DND-41 (cell line): Measurements from ENCODE around the gene NCAM2.

Experiments
- ATAC-seq: fragments of 200-7000 bp; cut with Tn5 transposase; 3 replicates; pipeline ENCODE4 v1.9.1; 2021; ENCODE audit warnings: low read depth; ENCODE audit not compliant: insufficient read depth
- DNase-seq: peaks from one replicate; pipeline ENCODE4 v3.0.0-alpha.2; 2020
- H2AFZ ChIP-seq: 2 replicates; pipeline ENCODE4 v1.6.0; 2012; ENCODE audit warnings: low read depth, low read length
- H3K27ac ChIP-seq: 2 replicates; pipeline ENCODE4 v1.5.1; 2012; ENCODE audit warnings: low read length, inconsistent platforms
- H3K27me3 ChIP-seq: fragments of 200-600 bp; sonication (generic); 2 replicates; pipeline ENCODE4 v1.6.0; 2012; ENCODE audit warnings: low read length, mild to moderate bottlenecking, inconsistent platforms; ENCODE audit not compliant: insufficient read depth, poor library complexity
- H3K36me3 ChIP-seq: 2 replicates; pipeline ENCODE4 v1.5.1; 2012; ENCODE audit warnings: low read length, inconsistent platforms; ENCODE audit not compliant: insufficient read depth
- H3K4me1 ChIP-seq: 2 replicates; pipeline ENCODE4 v1.5.1; 2012; ENCODE audit warnings: mild to moderate bottlenecking, low read length; ENCODE audit not compliant: insufficient read depth
- H3K4me2 ChIP-seq: 2 replicates; pipeline ENCODE4 v1.6.0; 2012; ENCODE audit warnings: mild to moderate bottlenecking, moderate library complexity, low read length, inconsistent platforms; ENCODE audit not compliant: insufficient read depth
- H3K4me3 ChIP-seq, 2 experiments: fragments of 200-600 bp in 1 of 2; shearing (Covaris generic) in 1 of 2; 2 replicates each; pipeline ENCODE4 v1.5.1; 2012 to 2016; ENCODE audit warnings: inconsistent platforms in 2 of 2, low read length in 2 of 2, mild to moderate bottlenecking in 2 of 2, low read depth in 1 of 2, moderate library complexity in 1 of 2
- H3K79me2 ChIP-seq: 2 replicates; pipeline ENCODE4 v1.6.0; 2012; ENCODE audit warnings: low read length, inconsistent platforms; ENCODE audit not compliant: insufficient read depth
- H3K9ac ChIP-seq: 2 replicates; pipeline ENCODE4 v1.6.0; 2012; ENCODE audit warnings: low read depth, mild to moderate bottlenecking, inconsistent platforms, low read length, moderate library complexity
- H3K9me3 ChIP-seq: 2 replicates; pipeline ENCODE4 v1.5.1; 2012; ENCODE audit warnings: low read length, moderate library complexity, mild to moderate bottlenecking, inconsistent platforms; ENCODE audit not compliant: insufficient read depth, severe bottlenecking
- H4K20me1 ChIP-seq: 2 replicates; pipeline ENCODE4 v1.6.0; 2012; ENCODE audit warnings: low read length; ENCODE audit not compliant: insufficient read depth
- EZH2 ChIP-seq: IDR thresholded peaks from 3 replicates; pipeline ENCODE4 v1.6.1; 2012; ENCODE audit warnings: borderline replicate concordance, low read depth, mild to moderate bottlenecking, moderate library complexity, low read length, inconsistent platforms; ENCODE audit not compliant: severe bottlenecking
- TF ChIP-seq, protein P1 (sequence below): IDR thresholded peaks from 2 replicates; pipeline ENCODE4 v1.5.1; 2012; ENCODE audit warnings: borderline replicate concordance, low read length, moderate library complexity, mild to moderate bottlenecking; ENCODE audit not compliant: poor library complexity, severe bottlenecking; ENCODE audit errors: extremely low read depth

The NCAM2 gene

DNA sequence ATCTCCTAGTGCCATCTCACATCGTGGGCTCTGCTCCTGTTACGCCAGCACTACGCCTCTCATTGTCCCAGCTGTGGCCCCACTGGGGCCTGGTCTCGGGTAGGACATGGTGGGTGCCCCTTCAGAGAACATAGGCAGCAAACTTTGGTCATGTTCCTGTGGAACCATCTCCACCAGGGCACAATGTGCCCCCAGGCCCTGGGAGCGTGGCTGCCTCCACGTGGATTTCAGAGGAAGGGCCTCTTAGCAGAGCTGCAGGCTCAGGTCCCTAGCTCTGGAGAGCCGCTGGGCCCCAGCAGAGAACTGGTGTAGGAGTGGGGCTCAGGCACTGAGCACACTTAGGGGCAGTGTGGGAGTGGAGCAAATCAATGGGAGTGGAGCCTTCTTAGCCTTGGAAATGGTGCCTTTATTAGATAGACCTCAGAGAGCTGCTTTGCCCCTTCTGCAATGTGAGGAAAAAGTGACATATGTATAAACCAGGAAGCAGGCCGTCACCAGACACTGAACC, 460.0 kb downstream of the NCAM2 start:
- Histone ChIP-seq H4K20me1 (no peaks in the 10 kb centered on the region), H3K9me3 (no peaks in the 10 kb centered on the region), H3K4me1 (no peaks in the 10 kb centered on the region), H3K27me3 (no peaks in the 10 kb centered on the region), H3K27ac (no peak overlapping the region), H2AFZ (no peak overlapping the region), H3K4me3 (no peak overlapping the region), H3K4me2 (no peak overlapping the region), H3K36me3 (no peaks in the 10 kb centered on the region), H3K9ac (no peak overlapping the region), H3K79me2 (no peaks in the 10 kb centered on the region)
- no peak for DNase-seq
- TF ChIP-seq EZH2, result no peak
- TF ChIP-seq, protein P1, sequence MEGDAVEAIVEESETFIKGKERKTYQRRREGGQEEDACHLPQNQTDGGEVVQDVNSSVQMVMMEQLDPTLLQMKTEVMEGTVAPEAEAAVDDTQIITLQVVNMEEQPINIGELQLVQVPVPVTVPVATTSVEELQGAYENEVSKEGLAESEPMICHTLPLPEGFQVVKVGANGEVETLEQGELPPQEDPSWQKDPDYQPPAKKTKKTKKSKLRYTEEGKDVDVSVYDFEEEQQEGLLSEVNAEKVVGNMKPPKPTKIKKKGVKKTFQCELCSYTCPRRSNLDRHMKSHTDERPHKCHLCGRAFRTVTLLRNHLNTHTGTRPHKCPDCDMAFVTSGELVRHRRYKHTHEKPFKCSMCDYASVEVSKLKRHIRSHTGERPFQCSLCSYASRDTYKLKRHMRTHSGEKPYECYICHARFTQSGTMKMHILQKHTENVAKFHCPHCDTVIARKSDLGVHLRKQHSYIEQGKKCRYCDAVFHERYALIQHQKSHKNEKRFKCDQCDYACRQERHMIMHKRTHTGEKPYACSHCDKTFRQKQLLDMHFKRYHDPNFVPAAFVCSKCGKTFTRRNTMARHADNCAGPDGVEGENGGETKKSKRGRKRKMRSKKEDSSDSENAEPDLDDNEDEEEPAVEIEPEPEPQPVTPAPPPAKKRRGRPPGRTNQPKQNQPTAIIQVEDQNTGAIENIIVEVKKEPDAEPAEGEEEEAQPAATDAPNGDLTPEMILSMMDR, result no peak
- ATAC-seq, result no peak

DNA sequence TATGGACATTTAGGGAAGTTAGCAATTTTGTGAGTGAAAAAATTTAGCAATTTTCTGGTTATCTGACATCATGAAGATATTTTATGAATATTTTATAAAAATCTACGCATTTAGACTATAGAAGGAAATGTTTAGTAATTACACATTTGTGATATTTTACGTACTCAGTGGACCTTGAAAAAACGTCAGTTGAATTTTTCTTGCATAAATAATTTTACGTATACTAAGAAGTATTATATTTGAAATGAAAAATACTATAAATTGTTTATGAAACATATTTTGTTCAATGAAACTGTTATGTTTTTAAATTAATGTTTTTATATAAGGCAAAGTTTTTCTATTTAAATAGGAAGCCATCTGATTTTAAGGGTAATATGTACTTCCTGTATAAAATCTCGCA, 462.8 kb downstream of the NCAM2 start:
- Histone ChIP-seq H3K9ac (no peak overlapping the region), H2AFZ (no peak overlapping the region), H3K27ac (no peak overlapping the region), H3K79me2 (no peaks in the 10 kb centered on the region), H3K4me1 (no peaks in the 10 kb centered on the region), H3K9me3 (no peaks in the 10 kb centered on the region), H3K4me2 (no peak overlapping the region), H3K27me3 (no peaks in the 10 kb centered on the region), H3K4me3 (no peak overlapping the region), H3K36me3 (no peaks in the 10 kb centered on the region), H4K20me1 (no peaks in the 10 kb centered on the region)
- TF ChIP-seq, protein P1, result no peak
- no peak for TF ChIP-seq EZH2
- no peak for ATAC-seq
- no peak for DNase-seq

DNA sequence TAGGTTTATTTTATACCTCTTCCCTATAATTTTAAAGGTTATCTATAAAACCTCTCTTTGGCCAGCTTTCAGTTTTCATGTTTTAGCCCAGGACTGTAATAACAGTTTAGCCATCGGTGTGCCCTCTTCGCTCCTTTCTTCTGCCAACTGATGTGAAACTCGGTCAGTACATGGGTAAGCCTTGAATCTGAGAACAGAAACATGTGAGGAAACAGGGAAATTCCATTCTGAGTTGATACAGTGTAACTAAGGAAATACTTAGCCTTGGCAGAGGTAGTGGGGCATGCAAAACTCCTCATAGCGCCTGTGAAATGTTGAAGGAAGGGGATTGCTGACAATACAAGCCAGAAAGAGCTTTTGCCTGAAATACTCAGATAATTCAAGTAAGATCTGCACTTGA, 465.2 kb downstream of the NCAM2 start:
- Histone ChIP-seq H3K27me3 (no peaks in the 10 kb centered on the region), H3K4me2 (no peak overlapping the region), H3K27ac (no peak overlapping the region), H3K36me3 (no peaks in the 10 kb centered on the region), H4K20me1 (no peaks in the 10 kb centered on the region), H3K79me2 (no peaks in the 10 kb centered on the region), H3K9me3 (no peaks in the 10 kb centered on the region), H3K4me3 (no peak overlapping the region), H2AFZ (no peak overlapping the region), H3K9ac (no peak overlapping the region), H3K4me1 (no peaks in the 10 kb centered on the region)
- TF ChIP-seq, protein P1, result no peak
- no peak for TF ChIP-seq EZH2
- no peak for ATAC-seq
- no peak for DNase-seq

DNA sequence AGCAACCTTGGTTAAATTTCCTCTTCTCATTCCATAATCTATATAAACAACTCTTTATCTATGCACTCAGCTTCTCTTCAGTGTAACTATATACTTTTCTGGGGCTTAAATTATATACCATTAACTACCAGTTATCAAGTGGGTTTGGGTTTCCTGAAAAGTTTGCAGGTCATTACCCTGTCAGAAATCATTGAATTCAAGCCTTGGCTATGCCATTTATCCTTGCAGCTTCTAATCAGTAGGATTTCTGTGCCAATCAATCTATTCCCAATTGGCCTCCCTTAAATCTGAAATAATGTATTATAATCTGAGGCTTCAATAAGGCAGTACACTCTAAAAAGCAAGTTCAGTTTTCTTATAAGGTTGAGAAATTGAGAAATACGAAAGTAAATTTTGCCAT, 466.5 kb downstream of the NCAM2 start:
- Histone ChIP-seq H3K4me2 (no peak overlapping the region), H3K9ac (no peak overlapping the region), H2AFZ (no peak overlapping the region), H3K79me2 (no peaks in the 10 kb centered on the region), H3K27ac (no peak overlapping the region), H3K4me1 (no peaks in the 10 kb centered on the region), H3K27me3 (no peaks in the 10 kb centered on the region), H3K36me3 (no peaks in the 10 kb centered on the region), H3K4me3 (no peak overlapping the region), H4K20me1 (no peaks in the 10 kb centered on the region), H3K9me3 (no peaks in the 10 kb centered on the region)
- no peak for ATAC-seq
- TF ChIP-seq, protein P1, result no peak
- TF ChIP-seq EZH2, result no peak
- no peak for DNase-seq
